NCI-H82 treated with DMSO at 0.1 percent for 48 hours (cell line): ENCODE results near the gene SLF1.

Source experiments
- DNase-seq: peaks from one replicate; lab custom pipeline; 2025; ENCODE audit not compliant: unreplicated experiment; lab: John Stamatoyannopoulos, UW

Gene SLF1

DNA sequence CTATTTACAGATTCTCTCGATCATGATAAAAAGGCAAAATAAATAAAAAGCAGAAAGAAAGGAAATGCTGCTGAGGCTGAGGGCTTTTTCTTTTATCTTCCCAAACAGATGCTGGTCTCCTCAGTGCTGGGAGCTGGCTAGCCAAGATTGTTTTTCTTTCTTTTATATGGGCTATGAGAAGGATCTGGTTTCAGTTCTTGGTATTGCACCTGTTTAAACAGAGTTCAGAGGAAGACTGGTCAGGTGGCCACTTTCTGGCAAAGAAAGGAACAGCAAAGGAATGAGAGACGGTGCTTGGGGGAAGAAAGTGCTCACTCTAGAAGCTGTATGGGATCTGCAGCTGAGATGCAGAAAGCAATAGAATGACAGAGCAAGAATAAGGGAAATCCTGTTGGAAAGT lies 88.9 kb downstream of the SLF1 start:
- no peak for DNase-seq

DNA sequence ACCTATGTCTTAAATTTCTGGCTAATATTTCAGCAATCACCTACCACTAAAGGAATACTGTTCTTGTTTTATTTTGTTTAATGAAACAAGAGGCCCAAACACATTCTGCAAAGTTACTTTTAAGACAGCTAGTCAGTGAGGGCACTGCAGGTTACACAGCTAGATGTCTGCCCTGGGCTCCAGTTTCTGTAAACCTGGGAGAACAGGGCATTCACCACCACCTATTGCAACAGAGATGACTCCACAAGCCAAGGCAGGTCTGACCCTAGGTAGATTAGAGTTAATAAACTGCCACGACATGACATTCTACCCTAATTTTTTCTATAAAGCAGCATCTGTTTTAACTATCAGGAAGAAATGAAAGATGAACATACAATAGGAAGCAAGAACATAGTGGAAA lies 90.8 kb downstream of the SLF1 start:
- DNase-seq = no peak

DNA sequence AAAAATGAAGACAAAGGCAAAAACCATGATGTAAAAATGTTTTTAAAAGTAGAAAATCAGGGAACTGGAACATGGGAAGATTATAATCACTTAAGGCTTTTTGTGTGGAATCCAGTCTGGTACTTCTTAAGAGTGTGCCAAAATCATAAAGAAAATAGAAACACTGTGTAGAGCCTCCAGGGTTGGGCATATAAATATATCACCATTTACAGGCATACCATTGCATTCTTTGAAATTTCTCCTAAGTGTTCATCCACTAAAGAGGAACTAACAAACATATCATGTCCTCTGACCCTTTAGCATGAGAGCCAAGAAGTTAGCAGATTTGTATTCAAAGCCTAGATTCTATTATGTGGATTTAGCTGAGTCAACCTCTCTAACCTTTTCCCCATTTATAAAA lies 93.3 kb downstream of the SLF1 start:
- no peak for DNase-seq

DNA sequence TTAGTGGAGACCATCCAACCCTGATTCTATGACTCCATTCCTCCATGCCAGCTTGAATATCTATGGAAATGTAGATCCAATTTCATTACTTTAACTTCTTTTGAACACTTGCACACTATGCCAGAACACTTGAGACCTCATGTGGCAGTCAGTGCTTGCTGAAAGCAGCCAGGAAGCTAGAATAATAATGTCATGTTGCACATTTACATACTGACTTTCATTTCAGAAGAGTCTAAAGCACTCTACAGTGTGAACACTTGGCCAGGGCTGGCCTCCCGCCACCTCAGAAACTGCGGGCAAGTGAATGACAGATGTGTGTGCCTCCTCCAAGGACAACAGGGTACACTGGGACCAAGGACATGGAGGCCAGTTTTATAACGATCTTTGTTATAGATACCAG lies 97.3 kb downstream of the SLF1 start:
- DNase-seq = no peak

DNA sequence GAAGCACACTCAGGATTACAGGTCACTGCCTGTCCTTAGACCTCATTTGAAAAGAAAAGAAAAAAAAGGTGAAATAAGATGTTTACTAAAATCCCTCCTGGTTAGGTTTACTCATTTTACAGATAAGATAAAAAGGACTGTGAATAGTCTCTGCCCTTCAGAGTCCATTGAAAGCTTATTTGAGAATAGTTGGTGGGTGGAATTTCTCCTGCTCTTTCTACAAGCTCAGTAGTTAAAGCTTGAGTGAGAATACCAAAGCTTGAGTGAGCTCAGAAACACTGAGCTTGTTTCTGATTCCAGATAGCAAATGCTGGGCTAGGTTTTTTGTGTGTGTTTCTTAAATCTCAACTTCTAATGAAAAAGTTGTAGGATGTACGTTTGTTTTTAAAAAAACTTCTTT lies 106.7 kb downstream of the SLF1 start:
- no peak for DNase-seq

DNA sequence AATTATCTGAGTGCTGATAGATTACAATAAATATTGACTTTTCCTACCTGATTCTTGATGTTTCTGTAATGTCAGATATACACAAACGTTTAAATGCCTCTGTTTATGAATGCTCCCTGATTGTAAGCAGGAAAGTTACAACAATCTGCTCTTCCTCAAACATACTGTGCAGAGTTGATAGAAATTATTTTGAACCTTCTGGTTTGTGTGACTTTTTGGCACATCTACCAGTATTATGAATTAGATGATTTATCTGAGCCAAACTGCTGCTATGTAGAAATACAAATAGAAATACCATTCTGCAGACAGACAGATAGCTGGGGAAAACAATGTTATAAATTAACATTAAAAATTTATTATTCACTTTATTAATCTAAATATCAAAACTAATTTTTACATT lies 113.0 kb downstream of the SLF1 start:
- DNase-seq = no peak

DNA sequence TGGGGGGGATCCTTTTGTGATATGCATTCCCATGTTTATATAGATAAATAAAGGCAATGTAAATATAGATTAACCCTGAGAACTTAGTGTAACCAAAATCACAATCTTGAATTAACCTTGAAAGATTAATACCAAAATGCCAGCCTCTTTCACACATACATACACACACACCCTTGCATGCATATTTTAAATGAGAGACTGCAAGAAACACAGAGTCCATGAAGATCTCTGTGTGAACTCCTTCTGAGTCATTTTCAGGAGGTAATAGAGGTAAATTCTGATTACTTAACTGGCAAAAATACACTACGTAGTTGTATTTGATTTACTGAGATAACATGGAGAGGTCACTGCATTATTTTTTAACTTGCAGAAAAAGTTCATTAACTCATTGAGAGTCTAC lies 118.0 kb downstream of the SLF1 start:
- no peak for DNase-seq

DNA sequence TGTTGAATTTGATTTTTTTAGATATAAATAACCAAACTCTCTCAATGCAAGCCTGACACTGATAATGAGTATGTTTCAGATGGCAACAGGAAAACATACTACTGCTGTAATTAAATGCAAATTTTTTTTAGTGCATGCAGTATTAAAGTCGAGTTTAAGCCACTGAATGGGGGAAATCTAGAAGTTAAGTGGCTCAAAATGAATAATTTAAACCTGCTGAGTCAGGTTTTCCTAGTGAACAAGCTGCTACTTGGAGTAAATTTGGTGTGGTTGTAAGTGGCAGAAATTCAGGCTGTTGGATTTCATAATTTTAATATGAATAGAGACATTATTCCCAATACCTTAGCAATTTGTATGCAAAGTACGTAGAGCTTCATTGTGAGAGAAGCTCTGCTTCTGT lies 121.8 kb downstream of the SLF1 start:
- DNase-seq = no peak

DNA sequence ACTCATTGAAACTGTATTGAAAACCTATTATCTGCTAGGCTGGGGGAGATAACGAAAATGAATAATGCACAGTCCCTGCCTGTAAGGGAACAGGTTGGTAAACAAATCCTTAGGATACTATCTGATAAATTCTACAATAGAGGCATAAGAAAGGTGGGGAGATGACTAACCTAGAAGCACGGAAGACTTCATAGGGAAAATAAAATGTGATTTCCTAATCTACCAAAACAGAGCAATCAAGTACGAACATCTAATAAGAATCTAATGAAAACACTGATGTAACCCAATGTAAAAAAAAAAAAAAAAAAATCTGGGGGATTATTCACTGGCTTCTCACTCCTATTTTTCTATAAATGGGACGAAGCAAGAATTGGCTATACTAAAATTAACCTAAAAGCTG lies 124.4 kb downstream of the SLF1 start:
- no peak for DNase-seq

DNA sequence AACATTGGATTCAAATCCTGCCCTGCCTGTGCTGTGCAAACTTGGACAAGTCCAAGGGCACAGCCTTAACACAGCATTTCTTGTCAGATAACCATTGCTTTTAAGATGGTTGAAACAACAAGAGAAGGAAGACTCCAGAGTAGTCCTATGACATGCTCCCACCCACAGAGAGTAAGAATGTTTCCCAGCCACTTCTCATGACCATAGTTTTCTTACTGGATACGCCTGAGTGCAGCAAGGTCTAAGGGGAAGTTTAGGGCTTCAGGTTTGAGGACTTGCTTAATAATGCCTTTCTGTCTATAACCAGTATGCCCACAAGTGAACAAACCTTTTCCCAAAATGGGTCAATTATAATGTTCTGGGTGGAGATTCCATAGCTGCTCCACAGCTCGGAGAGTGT lies 126.4 kb downstream of the SLF1 start:
- no peak for DNase-seq

DNA sequence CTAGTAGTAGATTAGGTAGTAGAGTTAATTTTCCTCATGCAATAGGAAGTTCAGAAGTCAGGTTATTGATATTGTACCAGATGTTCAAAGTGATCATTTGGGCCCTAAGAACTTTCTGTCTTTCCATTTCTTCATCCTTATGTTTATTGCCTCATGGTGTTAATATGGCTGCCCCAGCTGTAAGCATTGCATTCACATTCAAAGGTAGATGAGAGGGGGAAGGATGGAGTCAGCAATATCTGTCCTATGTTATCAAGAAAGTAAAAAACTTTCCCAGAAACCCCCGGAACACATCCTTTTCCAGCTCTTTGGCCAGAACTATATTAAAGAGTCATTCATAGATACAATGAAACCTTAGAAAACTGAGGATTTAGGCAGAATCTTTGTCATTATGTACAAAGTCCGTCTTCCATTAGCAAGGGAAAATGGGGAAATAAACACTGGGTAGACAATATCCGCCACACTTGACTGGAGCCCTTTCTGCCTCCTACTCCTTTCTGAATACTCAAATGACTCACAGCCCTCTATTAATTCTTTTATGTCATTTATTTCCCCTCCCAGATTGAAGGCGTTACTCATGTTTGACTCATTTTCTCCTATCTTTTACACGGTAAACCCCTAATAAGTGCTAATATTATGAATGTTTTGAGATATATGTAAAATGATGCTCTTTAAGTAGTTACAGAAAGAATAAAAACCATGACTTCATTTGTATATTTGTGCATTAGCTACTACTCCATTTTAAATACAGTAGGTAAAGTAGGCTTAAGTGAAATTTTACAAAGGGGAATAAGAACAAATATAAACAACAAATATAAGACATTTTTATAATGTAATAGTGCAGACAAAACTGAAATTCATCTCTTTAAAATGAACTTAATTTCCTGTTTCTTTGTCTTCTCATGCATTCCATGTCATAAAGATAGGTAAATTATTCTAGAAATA lies 127.6 kb downstream of the SLF1 start:
- DNase-seq = no peak

DNA sequence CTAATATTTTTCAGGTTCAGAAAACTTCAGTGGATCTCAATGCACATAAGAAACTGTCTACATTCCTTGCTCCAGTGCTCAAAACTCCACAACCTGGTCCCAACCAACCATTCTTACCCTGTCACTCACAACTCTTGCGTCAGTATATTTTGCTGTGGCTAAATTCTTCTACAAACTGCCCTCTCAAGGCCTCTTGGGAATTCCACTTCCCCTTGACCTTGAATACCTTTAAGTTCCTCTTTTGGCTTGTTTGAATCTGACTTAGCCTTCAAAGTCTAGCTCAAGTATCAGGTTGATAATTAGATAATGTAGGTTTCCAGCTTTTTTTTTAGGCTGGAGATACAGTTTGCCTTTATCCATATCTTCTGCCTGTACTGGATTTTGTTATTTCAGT lies 128.3 kb downstream of the SLF1 start:
- no peak for DNase-seq
